HuH-7.5 (cell line): Measurements from ENCODE around the gene DNAAF5.

ENCODE experiments used
- DNase-seq: peaks from one replicate; pipeline ENCODE4 v3.0.0; 2011; ENCODE audit warnings: low spot score

DNAAF5 gene

DNA sequence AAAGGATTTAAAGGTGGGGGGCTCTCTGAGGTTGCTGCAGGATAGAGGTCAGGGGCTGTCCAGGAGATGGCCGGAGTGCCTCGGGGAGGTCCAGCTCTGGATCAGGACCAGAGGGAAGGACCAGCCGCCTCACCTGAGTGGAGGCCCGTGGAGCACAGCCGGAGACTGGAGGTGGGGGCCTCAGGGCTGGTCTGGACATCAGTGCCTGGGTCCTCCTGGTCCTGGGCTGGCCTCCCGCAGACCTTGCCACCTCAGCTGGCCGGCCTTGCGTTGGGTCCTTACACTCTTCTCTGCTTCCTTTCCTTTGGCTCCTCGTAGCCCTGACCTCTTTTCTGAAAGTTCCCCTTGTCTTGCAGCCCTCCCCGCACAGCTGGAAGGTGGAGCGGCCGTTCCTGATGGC lies 107.8 kb downstream of the DNAAF5 start:
- no peak for DNase-seq

DNA sequence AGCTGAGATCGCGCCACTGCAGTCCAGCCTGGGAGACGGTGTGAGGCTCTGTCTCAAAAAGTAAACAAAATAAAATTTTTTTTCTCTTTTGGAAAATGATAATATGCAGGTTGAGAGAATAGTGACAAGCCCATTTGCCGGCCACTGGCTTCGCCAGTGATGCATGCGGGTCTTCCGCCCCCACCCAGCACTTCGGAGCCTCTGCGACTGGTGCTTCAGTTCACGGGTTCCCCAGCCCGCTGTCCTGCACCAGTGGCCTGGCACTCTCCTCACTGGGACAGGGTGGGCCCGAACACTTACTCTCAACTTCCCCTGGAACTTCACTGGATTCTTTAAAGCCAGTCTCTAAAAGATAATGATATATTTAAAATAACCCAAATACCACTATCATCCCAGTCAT lies 108.5 kb downstream of the DNAAF5 start:
- DNase-seq: no peak

DNA sequence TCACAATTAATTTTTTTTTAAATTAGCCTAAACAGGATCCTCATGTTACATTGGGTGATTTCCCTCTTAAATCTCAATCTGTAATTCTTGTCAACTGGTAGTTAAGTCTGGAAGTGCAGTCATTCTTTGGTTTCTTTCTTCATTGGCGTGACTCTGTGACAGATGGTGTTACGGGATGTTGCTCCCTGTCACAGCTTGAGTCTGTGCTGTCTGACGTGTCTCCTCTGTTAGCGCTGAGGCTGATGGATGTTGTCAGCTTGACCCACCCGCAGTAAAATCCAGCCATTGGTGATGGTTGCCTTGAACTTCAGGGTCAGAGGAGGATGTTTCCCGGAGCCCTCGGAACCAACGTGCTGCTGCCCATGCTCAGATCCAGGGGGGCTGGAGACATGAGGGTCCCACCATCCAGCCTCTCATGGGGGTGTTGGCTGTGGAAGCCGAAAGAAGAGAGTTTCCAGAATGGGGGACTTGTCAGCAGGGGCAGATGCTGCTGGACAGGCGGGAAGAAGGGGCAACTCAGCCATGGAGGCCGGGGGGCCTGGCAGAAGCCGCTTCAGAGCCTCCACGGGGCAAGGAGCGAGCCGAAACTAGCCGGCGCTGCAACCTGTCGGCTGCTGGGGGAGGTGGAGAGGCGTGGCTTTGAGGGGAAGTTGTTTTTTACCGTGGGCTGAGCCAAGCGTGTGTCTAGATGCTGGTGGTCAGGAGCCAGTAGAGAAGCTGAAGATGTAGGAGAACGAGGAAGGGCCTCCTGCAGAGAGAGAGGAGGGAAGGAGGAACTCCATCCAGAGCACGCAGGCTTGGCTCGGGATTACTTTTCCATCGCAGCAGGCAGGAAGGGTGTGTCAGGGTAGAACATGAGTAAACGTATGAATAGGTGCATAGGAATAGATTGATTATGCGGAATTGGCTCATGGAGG lies 109.2 kb downstream of the DNAAF5 start:
- no peak for DNase-seq
